A549 (cell line): Measurements from ENCODE around the gene ARL6IP5.

Source experiments
- CEBPB ChIP-seq, 2 experiments: fragments of >200 bp in 1 of 2; sonication (Bioruptor Twin) in 1 of 2; formaldehyde crosslinking in 1 of 2; IDR thresholded peaks; 2 replicates each; pipeline ENCODE4 v1.6.1; 2012 to 2016
- KDM5A ChIP-seq: fragments of 200-600 bp; sonication (generic); IDR thresholded peaks from 2 replicates; pipeline ENCODE4 v1.6.1; 2016; ENCODE audit warnings: antibody characterized with exemption, mild to moderate bottlenecking
- NFE2L2 ChIP-seq: fragments of 150-350 bp; conservative IDR thresholded peaks from 2 replicates; pipeline ENCODE4 v1.6.1; 2014; ENCODE audit warnings: low read length
- POLR2A ChIP-seq: IDR thresholded peaks from 2 replicates; pipeline ENCODE4 v1.6.1; 2012; ENCODE audit warnings: mild to moderate bottlenecking, low read length
- RCOR1 ChIP-seq: fragments of 150-350 bp; IDR thresholded peaks from 2 replicates; pipeline ENCODE4 v1.6.1; 2014; ENCODE audit warnings: antibody characterized with exemption, low read length, low read depth
- SMC3 ChIP-seq: fragments of >200 bp; sonication (Bioruptor Twin); formaldehyde crosslinking; IDR thresholded peaks from 3 replicates; pipeline ENCODE4 v1.6.1; 2018; ENCODE audit warnings: inconsistent platforms
- TF ChIP-seq, protein P1 (sequence below): IDR thresholded peaks from 2 replicates; pipeline ENCODE4 v1.6.1; 2012
- TF ChIP-seq, protein P2 (sequence below): fragments of >200 bp; sonication (Bioruptor Twin); formaldehyde crosslinking; IDR thresholded peaks from 3 replicates; pipeline ENCODE4 v1.5.1; 2016

DNA sequence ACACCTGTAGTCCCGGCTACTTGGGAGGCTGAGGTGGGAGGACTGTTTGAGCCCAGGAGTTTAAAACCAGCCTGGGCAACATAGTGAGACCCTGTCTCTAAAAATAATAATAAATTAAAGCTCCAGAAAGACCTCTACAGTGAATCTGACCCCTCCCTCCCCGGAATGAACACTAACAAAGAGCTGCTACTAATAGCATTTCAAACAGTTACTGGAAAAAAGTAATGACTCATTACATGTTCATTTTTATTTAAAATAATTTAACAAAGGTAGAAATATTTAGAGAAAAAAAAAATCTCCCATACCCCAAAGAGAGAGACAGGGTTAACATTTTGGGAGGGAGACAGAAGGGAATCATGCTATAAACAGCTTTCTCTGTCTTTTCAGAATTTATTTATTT, 2.4 kb upstream of the ARL6IP5 start:
- no peak for TF ChIP-seq RCOR1
- TF ChIP-seq, protein P1, sequence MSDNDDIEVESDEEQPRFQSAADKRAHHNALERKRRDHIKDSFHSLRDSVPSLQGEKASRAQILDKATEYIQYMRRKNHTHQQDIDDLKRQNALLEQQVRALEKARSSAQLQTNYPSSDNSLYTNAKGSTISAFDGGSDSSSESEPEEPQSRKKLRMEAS = no peak
- no peak for TF ChIP-seq SMC3
- no peak for TF ChIP-seq POLR2A
- TF ChIP-seq, protein P2, sequence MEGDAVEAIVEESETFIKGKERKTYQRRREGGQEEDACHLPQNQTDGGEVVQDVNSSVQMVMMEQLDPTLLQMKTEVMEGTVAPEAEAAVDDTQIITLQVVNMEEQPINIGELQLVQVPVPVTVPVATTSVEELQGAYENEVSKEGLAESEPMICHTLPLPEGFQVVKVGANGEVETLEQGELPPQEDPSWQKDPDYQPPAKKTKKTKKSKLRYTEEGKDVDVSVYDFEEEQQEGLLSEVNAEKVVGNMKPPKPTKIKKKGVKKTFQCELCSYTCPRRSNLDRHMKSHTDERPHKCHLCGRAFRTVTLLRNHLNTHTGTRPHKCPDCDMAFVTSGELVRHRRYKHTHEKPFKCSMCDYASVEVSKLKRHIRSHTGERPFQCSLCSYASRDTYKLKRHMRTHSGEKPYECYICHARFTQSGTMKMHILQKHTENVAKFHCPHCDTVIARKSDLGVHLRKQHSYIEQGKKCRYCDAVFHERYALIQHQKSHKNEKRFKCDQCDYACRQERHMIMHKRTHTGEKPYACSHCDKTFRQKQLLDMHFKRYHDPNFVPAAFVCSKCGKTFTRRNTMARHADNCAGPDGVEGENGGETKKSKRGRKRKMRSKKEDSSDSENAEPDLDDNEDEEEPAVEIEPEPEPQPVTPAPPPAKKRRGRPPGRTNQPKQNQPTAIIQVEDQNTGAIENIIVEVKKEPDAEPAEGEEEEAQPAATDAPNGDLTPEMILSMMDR = no peak
- TF ChIP-seq KDM5A = no peak
- no peak for TF ChIP-seq CEBPB (IDR thresholded peaks at IDR 0.05)
- TF ChIP-seq NFE2L2 = no peak
